NB4 (cell line): Measurements from ENCODE around the gene NPHP4.

ENCODE experiments used
- CTCF ChIP-seq: IDR thresholded peaks from one replicate; pipeline ENCODE4 v1.5.1; 2012; ENCODE audit warnings: low read depth, low read length
- MAX ChIP-seq: IDR thresholded peaks from 2 replicates; pipeline ENCODE4 v1.6.1; 2011; ENCODE audit warnings: low read depth, low read length
- MYC ChIP-seq: IDR thresholded peaks from 2 replicates; pipeline ENCODE4 v1.6.1; 2011; ENCODE audit warnings: low read depth, low read length
- POLR2A ChIP-seq: IDR thresholded peaks from 2 replicates; pipeline ENCODE4 v1.6.1; 2011; ENCODE audit warnings: mild to moderate bottlenecking; ENCODE audit not compliant: insufficient read length; ENCODE audit errors: extremely low read depth

GRCh38 chr1:6019166-6019845, 27.1 kb upstream of the NPHP4 start:
- TF ChIP-seq POLR2A (no peak), MAX (no peak), CTCF (no peak), MYC (no peak)
